GM12892 (cell line): ENCODE results near the gene VNN1.

Experiments used
- POLR2A ChIP-seq: IDR thresholded peaks from 2 replicates; pipeline ENCODE4 v1.6.1; 2011; ENCODE audit warnings: low read depth, low read length, control low read depth
- POLR2AphosphoS5 ChIP-seq: IDR thresholded peaks from 2 replicates; pipeline ENCODE4 v1.6.1; 2011; ENCODE audit warnings: low read depth, low read length, control low read depth

- TF ChIP-seq POLR2AphosphoS5 (no peak), POLR2A (no peak)
Measured at GRCh38 chr6:132664309-132665034, 49.4 kb downstream of the VNN1 start.
